GM10266 (cell line): ENCODE results near the gene UROS.

Experiments
- DNase-seq: peaks from one replicate; pipeline ENCODE4 v3.0.0; 2012; ENCODE audit errors: extremely low spot score
- TF ChIP-seq, protein P1 (sequence below): IDR thresholded peaks from 2 replicates; pipeline ENCODE4 v1.5.1; 2012; ENCODE audit warnings: mild to moderate bottlenecking, low read depth; ENCODE audit not compliant: control insufficient read depth, insufficient read depth; ENCODE audit errors: missing control alignments

Gene UROS

DNA sequence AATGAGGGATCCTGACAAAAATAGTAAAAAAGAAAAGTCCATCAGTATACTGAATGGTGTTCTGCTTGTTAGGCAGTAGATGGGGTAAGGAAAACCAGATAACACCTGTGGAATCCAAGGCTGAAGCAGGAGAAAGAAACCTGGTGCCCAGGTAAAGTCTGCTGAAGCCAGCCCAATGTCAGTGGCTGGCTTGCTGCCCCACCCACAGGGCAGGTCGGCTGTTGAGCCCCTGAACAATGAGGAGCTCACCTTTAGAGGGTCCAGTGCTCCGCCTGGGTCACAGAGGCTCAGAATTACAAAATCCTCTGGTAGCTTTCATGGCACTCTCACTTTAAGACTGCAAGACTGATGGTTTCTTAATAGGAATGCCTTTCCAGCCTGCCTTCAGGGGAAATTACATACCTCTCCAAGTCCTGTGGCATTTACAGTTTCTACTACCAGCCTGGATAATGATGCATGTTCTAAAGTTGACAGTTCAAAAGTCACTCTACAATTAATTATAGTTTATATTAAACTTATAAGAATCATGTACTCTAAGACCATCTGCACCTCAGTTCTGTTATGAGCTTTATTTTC, 34.2 kb upstream of the UROS start:
- TF ChIP-seq, protein P1, sequence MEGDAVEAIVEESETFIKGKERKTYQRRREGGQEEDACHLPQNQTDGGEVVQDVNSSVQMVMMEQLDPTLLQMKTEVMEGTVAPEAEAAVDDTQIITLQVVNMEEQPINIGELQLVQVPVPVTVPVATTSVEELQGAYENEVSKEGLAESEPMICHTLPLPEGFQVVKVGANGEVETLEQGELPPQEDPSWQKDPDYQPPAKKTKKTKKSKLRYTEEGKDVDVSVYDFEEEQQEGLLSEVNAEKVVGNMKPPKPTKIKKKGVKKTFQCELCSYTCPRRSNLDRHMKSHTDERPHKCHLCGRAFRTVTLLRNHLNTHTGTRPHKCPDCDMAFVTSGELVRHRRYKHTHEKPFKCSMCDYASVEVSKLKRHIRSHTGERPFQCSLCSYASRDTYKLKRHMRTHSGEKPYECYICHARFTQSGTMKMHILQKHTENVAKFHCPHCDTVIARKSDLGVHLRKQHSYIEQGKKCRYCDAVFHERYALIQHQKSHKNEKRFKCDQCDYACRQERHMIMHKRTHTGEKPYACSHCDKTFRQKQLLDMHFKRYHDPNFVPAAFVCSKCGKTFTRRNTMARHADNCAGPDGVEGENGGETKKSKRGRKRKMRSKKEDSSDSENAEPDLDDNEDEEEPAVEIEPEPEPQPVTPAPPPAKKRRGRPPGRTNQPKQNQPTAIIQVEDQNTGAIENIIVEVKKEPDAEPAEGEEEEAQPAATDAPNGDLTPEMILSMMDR = no peak
- no peak for DNase-seq

DNA sequence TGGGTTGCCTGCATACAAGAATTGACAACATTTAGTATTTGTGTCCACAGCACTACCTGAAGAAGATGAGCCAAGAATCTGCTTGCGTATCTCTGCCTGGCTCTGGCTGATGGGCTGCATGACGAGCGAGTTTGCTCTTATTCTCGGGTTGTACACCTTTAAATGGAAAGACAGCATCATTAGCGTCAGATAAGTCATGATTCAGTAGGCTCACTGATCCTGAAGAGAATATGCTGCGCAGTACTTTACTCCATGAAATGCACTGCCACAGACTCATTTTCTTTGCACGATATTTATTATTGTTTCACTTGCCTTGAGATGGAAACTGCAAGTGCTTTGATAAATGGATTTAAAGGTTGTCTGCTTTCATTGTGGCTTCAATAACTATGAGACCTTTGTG, 29.4 kb upstream of the UROS start:
- DNase-seq = no peak
- TF ChIP-seq, protein P1 = no peak

DNA sequence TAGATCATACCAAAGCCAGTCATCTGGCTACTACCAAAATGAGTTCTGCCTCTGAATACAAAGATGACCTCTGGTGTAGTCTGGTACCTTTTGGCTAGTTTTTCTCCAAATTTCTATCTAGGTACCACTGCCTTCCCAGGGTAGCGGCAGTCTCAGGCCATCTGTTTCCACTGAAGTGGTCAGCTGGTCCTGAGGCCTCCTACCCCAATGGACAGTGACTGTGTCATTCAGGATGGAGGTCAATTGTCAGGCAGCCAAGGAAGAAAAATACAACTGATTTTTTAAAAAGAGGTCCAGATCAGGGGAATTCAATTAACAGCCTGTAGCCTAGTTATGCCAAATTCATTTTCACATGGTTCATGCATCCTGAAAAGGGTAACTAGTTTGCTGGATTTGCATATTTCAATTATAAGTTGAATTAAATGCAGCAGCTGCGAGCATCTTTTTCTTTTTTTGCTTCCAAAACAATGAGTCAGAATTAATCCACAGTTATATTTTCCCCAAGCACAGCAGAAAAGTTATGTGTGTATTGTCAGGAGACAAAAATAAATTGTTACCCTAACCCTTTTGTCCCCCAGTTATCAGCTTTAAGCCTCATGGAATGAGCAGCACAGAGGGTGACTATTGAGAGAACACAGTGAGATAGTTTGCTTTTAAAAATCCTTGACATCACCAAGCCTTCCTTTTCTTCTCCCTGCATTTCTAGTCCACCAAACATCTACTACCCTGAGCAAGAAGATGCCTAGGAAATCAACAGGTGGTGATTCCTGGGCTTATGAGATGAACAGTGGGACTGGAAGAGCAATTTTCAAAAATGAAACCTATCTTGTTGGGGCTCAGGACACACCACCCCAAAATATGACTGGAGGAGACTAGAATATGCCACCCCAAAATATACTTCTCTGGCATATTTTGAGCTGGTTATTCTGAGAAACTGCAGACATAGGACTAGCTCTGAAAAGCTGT, 28.0 kb upstream of the UROS start:
- TF ChIP-seq, protein P1 = no peak
- DNase-seq = no peak

DNA sequence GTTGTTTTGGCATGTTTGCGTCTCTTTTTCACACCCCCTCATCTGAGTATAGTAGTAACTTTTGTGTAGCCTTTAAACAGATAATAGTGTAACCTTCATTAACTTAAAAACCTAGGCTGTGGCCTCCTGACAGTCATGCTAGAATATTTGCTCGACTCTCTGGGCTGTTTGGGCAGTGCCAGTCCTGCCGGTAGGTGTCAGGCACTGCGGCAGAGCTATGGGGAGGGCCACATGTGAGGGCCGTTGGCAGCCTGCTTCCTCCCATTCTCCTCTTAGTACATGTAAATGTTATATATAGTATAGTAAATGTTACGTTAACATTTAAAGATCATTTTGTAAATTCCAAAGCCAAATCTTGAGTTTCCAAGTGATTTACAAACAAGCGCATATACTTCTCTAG, 26.4 kb upstream of the UROS start:
- TF ChIP-seq, protein P1 = no peak

DNA sequence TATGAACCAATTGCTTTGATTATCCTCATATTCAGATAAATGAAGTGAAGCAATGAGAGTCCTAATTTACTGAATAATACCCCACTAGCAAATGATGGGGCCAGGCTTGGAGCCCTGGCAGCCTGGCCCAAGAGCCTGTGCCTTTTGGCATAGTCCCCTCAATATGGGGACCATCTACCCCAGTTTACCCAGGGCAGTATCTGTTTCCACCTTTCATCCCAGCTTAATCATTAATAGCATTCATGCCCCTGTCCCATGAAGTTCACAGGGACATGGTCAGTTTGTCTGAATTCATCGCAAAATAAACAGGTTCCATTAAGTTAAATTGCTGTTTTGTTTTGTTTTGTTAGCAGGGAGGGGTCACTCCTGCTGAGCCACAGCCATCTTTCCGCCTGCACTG, 25.8 kb upstream of the UROS start:
- no peak for DNase-seq
- TF ChIP-seq, protein P1 = no peak

More for the DNA sequence above, 26.4 kb upstream of the UROS start:
- DNase-seq = no peak

DNA sequence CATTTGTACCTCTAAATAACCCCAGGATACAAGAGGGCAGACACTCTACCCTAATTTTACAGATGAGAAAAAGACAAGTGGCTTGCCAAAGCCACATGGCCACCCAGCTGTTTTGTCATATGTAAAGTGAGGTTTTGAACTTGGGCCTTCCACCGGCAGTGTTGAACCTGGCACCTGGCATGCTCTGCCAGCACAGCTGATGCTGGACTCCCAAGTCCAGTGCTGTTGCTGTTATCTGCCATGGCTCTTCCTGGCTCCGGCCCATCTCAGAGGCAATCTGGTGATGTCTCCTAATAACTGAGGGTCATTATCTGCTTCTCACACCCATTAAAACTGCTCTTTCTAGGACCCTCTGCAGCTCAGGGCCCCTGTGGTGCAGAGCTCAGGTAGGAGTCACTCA, 25.3 kb upstream of the UROS start:
- TF ChIP-seq, protein P1 = no peak
- no peak for DNase-seq

DNA sequence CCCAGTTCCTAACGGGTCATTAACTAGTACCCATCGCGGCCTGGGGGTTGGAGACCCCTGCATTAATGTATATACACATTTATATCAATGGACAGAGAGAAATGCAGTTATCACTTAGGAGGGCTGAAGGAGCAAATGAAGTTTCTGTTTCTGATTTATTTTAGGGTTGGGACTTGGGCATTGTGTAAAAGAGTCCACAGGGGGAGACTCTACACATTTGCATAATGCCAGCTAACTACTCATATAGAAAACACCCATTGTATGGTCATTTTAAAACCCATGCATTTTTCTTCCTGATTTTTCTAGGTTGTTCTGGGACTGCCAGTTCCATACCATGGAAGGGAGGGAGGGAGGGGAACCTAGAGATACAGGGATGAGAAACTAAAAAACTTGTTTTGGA, 23.8 kb upstream of the UROS start:
- TF ChIP-seq, protein P1 = no peak
- no peak for DNase-seq
